GM12865 (cell line): ENCODE measurements around the gene YJEFN3.

Experiments used
- DNase-seq: peaks from one replicate; pipeline ENCODE4 v3.0.0; 2010; ENCODE audit warnings: low read depth
- H3K4me3 ChIP-seq: 2 replicates; pipeline ENCODE4 v1.5.1; 2011; ENCODE audit warnings: mild to moderate bottlenecking, low read depth, low read length, control low read depth
- TF ChIP-seq, protein P1 (sequence below): IDR thresholded peaks from 2 replicates; pipeline ENCODE4 v1.5.1; 2011; ENCODE audit warnings: low read length, control low read depth, low read depth, inconsistent platforms; ENCODE audit not compliant: insufficient read depth; ENCODE audit errors: missing control alignments

The YJEFN3 gene

DNA sequence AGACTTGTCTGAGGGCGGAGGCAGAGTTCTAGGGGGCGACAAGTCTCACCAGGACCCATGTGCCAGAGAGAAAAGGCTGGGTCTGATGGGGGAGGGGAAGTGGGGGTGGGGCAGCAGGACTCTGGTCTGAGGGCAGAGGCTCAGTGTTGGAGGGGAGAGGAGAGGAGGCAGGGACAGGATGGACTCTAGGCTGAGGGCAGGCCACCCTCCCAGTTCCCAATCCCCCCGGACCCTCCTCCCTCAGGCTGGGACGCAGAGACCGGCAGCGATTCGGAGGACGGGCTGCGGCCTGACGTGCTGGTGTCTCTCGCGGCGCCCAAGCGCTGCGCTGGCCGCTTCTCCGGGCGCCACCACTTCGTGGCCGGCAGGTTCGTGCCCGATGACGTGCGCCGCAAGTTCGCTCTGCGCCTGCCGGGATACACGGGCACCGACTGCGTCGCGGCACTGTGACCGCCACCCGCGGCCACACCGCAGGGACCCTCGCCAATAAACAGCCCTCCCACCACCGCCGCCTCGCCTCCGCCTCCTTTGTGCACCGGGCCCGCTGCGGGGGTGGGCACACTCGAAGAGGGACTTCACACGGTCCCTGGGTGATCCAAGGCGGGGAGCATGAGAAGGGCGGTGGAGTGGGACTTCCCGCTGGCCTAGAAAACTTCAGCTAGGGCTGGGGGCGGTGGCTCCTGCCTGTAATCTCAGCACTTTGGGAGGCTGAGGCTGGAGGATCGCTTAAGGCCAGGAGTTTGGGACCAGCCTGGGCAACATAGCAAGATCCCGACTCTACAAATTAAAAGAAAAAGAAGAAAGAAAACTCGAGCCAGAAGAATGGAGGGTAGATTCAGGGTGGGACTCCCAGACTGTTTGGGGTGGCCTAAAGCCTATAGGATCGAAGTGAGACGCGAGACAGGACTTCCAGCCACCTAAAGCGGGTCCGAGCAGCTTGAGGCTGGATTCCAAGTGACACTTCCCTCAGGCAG lies 8.7 kb downstream of the YJEFN3 start:
- DNase-seq, result no peak
- H3K4me3 ChIP-seq, result no peak overlapping the region
- TF ChIP-seq, protein P1, sequence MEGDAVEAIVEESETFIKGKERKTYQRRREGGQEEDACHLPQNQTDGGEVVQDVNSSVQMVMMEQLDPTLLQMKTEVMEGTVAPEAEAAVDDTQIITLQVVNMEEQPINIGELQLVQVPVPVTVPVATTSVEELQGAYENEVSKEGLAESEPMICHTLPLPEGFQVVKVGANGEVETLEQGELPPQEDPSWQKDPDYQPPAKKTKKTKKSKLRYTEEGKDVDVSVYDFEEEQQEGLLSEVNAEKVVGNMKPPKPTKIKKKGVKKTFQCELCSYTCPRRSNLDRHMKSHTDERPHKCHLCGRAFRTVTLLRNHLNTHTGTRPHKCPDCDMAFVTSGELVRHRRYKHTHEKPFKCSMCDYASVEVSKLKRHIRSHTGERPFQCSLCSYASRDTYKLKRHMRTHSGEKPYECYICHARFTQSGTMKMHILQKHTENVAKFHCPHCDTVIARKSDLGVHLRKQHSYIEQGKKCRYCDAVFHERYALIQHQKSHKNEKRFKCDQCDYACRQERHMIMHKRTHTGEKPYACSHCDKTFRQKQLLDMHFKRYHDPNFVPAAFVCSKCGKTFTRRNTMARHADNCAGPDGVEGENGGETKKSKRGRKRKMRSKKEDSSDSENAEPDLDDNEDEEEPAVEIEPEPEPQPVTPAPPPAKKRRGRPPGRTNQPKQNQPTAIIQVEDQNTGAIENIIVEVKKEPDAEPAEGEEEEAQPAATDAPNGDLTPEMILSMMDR, result no peak

DNA sequence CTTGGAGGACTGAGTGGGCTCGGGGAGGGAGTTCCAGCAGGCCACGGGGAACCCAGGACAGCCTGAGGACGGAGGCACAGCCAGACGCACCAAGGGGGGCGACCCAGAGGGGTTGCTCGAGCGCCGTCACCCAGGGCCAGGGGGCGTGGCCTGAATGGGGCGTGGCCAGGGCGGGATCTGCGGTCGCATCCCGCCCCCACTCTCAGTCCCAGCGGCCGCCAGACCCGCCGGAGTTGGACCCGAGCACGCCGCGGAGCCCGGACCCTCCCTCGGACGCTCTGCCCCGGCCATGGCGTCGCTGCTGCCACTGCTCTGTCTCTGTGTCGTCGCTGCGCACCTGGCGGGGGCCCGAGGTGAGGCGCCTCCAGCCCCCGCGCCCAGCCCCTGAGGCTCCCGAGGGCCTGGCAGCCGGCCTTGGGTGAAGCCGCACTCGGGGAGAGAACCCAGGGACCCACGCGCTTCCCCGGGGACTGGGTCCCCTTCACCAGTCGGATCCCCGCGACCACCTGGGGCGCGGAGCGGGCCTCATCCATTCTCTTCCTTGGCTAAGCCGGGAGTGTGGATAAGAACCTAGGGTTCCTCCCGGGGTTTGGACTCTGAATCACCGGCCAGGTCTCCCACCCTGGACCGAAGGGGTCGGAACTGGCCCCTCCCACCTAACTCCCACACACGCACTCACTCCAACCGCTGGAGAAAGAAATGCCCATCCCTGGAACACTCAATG lies 9.5 kb downstream of the YJEFN3 start, which contains the start of gene CILP2:
TSS of gene CILP2 (plus strand) at position 205 of the 724 bp plus-strand sequence. CDS start at position 290, 85 bp downstream.
- TF ChIP-seq, protein P1, result no peak
- DNase-seq, result no peak

DNA sequence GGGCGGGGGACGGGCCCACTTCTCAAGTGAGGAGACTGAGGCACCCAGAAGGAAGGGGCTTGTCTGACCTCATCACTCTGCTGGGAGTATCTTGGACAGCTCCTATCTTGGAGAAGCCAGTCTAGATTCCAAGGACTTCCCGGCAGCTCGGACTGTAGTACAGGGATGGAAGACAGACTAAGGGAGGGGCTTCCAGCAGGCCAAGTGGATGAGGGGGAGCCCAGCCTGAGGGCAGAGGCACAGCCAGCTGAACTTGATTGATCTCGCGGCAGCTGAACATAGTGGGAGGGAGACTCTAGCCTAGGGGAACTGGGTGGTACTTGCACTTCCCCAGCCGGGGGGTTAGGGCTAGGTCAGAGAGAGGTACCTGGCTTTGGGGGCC lies 10.1 kb downstream of the YJEFN3 start:
- no peak for DNase-seq
- no peak overlapping the region for H3K4me3 ChIP-seq
- TF ChIP-seq, protein P1, result no peak

More for the DNA sequence above, 9.5 kb downstream of the YJEFN3 start, which contains the start of gene CILP2:
- no peak within 1 kb of the TSS for H3K4me3 ChIP-seq

DNA sequence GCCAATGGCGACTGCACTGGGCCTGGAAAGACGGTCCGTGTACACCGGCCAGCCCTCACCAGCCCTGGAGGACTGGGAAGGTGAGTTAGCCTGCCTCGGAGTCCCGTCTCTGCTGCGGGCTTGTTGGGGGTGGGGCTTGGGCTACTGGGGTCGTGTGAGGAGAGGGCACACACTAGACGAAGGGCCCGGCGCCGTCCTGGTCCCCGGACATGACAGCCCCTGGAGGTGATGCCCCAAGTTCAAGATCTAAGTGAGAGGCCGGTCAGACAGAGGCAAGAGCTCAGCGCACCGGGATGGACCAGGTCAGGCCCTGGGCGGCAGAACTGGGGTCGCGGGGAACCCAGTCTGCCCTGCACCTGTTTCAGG lies 11.0 kb downstream of the YJEFN3 start:
- TF ChIP-seq, protein P1, result no peak
- DNase-seq, result no peak

DNA sequence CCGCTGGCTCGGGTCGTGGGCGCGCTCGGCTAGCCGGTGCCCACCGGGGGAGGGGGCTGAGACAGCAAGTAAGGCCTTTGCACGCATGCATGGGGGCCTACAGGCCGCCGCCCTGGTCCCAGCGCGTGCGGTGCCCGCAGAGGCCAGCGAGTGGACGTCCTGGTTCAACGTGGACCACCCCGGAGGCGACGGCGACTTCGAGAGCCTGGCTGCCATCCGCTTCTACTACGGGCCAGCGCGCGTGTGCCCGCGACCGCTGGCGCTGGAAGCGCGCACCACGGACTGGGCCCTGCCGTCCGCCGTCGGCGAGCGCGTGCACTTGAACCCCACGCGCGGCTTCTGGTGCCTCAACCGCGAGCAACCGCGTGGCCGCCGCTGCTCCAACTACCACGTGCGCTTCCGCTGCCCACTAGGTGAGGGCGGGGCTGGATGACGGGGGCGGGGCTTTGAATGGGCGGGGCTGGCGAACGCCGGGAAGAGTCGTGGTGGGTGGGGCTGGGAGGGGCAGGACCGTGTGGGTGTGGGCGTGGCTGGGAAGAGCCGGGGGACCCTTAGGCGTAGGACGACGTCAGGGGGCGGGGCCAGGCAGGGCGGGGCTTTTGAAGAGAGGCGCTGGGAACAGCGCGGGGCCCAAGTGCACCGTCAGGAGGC lies 11.5 kb downstream of the YJEFN3 start:
- peak; percentile 74 for DNase-seq
- TF ChIP-seq, protein P1, result no peak

More for the DNA sequence above, 11.0 kb downstream of the YJEFN3 start:
- H3K4me3 ChIP-seq, result no peak overlapping the region

DNA sequence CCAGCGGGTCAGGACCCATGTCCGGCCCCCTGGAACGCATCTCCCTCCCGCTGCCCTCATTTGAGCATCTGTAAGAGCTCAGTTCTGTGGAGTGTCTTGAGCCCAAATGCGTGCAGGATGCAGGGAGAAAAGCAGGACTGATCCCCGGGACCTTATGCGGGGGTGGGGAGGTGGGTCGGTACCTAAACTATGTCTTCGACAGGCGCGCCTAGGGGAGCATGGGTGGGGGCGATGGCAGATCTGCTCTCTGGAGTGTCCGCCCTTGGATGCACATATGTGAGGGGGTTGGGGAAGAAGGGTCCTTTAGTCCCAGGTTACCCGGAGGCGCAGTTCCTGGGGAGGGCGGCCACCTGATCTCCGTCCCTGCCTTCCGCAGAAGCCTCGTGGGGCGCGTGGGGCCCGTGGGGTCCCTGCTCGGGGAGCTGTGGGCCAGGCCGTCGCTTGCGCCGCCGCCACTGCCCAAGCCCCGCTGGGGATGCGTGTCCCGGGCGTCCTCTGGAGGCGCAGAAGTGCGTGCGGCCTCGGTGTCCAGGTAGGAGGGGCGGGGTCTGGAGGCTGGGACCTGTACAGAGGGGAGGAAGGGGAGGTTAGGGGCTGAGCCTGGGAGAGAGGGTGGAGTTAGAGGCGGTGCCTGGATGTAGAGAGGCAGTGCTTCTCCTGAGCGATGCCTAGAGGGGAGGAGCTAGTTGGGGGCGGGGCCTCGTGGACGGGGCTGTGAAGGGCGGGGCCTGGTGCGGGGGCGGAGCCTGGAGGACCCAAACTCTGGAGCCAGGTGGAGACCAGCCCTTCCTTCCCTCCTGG lies 12.2 kb downstream of the YJEFN3 start:
- DNase-seq, result peak; percentile 75
- no peak overlapping the region for H3K4me3 ChIP-seq
- TF ChIP-seq, protein P1, result no peak

More for the DNA sequence above, 11.5 kb downstream of the YJEFN3 start:
- no peak overlapping the region for H3K4me3 ChIP-seq
